HepG2 (cell line): ENCODE results near the gene KCNAB3. TPM values are rescaled to one million over a fixed set of nuclear protein-coding genes. Genes with fewer than 3 reads are reported as not detected.

Experiments
- BCL6 ChIP-seq: IDR thresholded peaks from 2 replicates; pipeline ENCODE4 v1.6.1; 2016; ENCODE audit warnings: missing genetic modification reagents, missing compliant biosample characterization
- DNMT1 ChIP-seq: sonication (generic); formaldehyde crosslinking; IDR thresholded peaks from 2 replicates; pipeline ENCODE4 v1.5.1; 2020; ENCODE audit warnings: mild to moderate bottlenecking, missing genetic modification reagents
- HNRNPL ChIP-seq: fragments of 200-400 bp; formaldehyde crosslinking; IDR thresholded peaks from 2 replicates; pipeline ENCODE4 v1.6.1; 2017; ENCODE audit warnings: mild to moderate bottlenecking, low read depth, low read length
- MED8 ChIP-seq: sonication (generic); formaldehyde crosslinking; IDR thresholded peaks from 2 replicates; pipeline ENCODE4 v1.8.1; 2023; ENCODE audit warnings: mild to moderate bottlenecking, missing genetic modification reagents; ENCODE audit not compliant: insufficient replicate concordance
- NBN ChIP-seq: fragments of 450-650 bp; conservative IDR thresholded peaks from 2 replicates; pipeline ENCODE4 v1.6.1; 2017
- NR2F2 ChIP-seq: IDR thresholded peaks from 2 replicates; pipeline ENCODE4 v1.6.1; 2012; ENCODE audit warnings: low read depth, inconsistent platforms, borderline replicate concordance
- NRL ChIP-seq: sonication (generic); formaldehyde crosslinking; IDR thresholded peaks from 2 replicates; pipeline ENCODE4 v1.5.0; 2020; ENCODE audit warnings: missing genetic modification reagents, mild to moderate bottlenecking, moderate library complexity, borderline replicate concordance
- REL ChIP-seq: sonication (generic); formaldehyde crosslinking; conservative IDR thresholded peaks from 2 replicates; pipeline ENCODE4 v1.8.0; 2022; ENCODE audit warnings: mild to moderate bottlenecking, missing genetic modification reagents, moderate library complexity
- REXO4 ChIP-seq: sonication (generic); formaldehyde crosslinking; IDR thresholded peaks from 2 replicates; pipeline ENCODE4 v1.8.0; 2022; ENCODE audit warnings: missing genetic modification reagents, mild to moderate bottlenecking, borderline replicate concordance
- RXRB ChIP-seq: IDR thresholded peaks from 2 replicates; pipeline ENCODE4 v1.6.1; 2016; ENCODE audit warnings: borderline replicate concordance, missing genetic modification reagents, missing compliant biosample characterization
- SALL1 ChIP-seq: sonication (generic); formaldehyde crosslinking; IDR thresholded peaks from 2 replicates; pipeline ENCODE4 v1.8.0; 2022; ENCODE audit warnings: mild to moderate bottlenecking, missing genetic modification reagents
- TBX3 ChIP-seq: fragments of 450-650 bp; IDR thresholded peaks from 2 replicates; pipeline ENCODE4 v1.6.1; 2017; ENCODE audit warnings: antibody characterized with exemption, mild to moderate bottlenecking, inconsistent platforms, borderline replicate concordance
- ZNF20 ChIP-seq: sonication (generic); formaldehyde crosslinking; IDR thresholded peaks from 2 replicates; pipeline ENCODE4 v1.4.0; 2020; ENCODE audit warnings: mild to moderate bottlenecking, moderate library complexity, missing genetic modification reagents
- ZNF441 ChIP-seq: sonication (generic); formaldehyde crosslinking; IDR thresholded peaks from 2 replicates; pipeline ENCODE4 v1.7.0; 2021; ENCODE audit warnings: missing genetic modification reagents, borderline replicate concordance
- ZNF589 ChIP-seq: sonication (generic); formaldehyde crosslinking; conservative IDR thresholded peaks from 2 replicates; pipeline ENCODE4 v1.8.0; 2022; ENCODE audit warnings: mild to moderate bottlenecking, moderate library complexity, missing genetic modification reagents
- ZNF768 ChIP-seq: sonication (generic); formaldehyde crosslinking; IDR thresholded peaks from 2 replicates; pipeline ENCODE4 v1.4.0; 2020; ENCODE audit warnings: missing genetic modification reagents
- ZNF780A ChIP-seq: sonication (generic); formaldehyde crosslinking; IDR thresholded peaks from 2 replicates; pipeline ENCODE4 v1.8.0; 2022; ENCODE audit warnings: mild to moderate bottlenecking, missing genetic modification reagents, moderate library complexity
- polyA plus RNA-seq, 8 experiments: library from polyadenylated mRNA; depleted of rRNA in 3 of 8; stranded (reverse) in 7 of 8; unstranded in 1 of 8; fragments of >200 nt; fragmentation: Illumina TruSeq in 4 of 8; extraction: Trizol in 4 of 8; gene quantifications; 2 replicates each; pipeline versions ENCODE4 v1.2.1 to v1.2.3, GENCODE V29; 2011 to 2016; ENCODE audit warnings: low read depth in 4 of 8, missing spikeins in 1 of 8, mixed read lengths in 1 of 8; ENCODE audit not compliant: insufficient read depth in 1 of 8
- total RNA-seq, 5 experiments: library from RNA; depleted of rRNA; stranded (reverse); fragments of >200 nt; fragmentation: Illumina TruSeq; extraction: Trizol; gene quantifications; 2 replicates each; pipeline ENCODE4 v1.2.3, GENCODE V29; 2016; ENCODE audit warnings: low read depth in 1 of 5
- TF ChIP-seq, protein P1 (sequence below): IDR thresholded peaks from 2 replicates; pipeline ENCODE4 v1.6.1; 2016; ENCODE audit warnings: control low read depth
- TF ChIP-seq, protein P2 (sequence below): sonication (generic); formaldehyde crosslinking; IDR thresholded peaks from 2 replicates; pipeline ENCODE4 v1.4.0; 2020; ENCODE audit warnings: mild to moderate bottlenecking, missing genetic modification reagents
- TF ChIP-seq, protein P3 (sequence below): sonication (generic); formaldehyde crosslinking; IDR thresholded peaks from 2 replicates; pipeline ENCODE4 v1.8.1; 2023; ENCODE audit warnings: mild to moderate bottlenecking, inconsistent platforms, moderate library complexity, missing genetic modification reagents, borderline replicate concordance
- TF ChIP-seq, protein P4 (sequence below): fragments of 450-650 bp; IDR thresholded peaks from 2 replicates; pipeline ENCODE4 v1.6.1; 2017
- TF ChIP-seq, protein P5 (sequence below): sonication (generic); formaldehyde crosslinking; IDR thresholded peaks from 2 replicates; pipeline ENCODE4 v1.4.0; 2020; ENCODE audit warnings: missing genetic modification reagents; ENCODE audit errors: not compliant biosample characterization

KCNAB3 gene
- total and polyA plus RNA-seq, 2 of the 13 experiments (the other 11 are each of a cell fraction or from before 2014, with no cell fraction given): 0.29 to 0.88 TPM

DNA sequence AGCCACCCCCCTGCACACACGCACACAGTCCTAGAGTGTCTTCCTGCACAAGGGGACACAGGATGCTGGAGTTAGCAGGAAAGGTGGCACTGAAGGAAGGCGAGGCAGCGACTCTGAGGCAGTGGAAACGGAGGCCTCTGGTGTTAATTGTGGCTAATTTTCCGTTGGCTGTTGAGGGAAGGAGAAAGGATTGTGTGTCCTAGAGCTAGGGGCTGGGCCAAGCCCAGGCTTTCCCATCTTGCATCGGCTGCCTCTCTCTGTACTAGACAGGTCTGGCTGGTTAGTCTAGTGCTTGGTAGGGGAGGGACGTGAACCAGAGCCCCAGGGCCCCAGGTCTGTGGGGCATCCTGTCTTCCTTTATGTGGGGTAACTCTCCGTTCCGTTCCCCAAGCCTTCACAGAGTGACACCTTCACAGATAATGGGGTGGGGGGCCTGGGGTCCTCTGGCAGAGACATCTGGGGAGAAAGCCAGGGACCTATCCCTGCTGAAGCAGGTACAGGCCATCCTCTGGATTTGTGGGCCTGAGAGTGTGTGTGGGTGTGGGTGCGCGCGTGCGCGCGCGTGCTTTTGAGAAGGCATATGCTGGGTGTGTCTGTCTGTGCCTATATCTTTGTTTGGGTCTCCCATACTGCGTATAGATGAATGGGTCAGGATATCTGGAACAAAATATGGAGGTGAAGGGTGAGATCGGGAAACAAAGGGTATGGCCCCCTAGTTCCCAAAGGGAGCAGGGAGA, 41.3 kb downstream of the KCNAB3 start, which contains the start of gene CHD3 (continued):
- TF ChIP-seq, protein P1, sequence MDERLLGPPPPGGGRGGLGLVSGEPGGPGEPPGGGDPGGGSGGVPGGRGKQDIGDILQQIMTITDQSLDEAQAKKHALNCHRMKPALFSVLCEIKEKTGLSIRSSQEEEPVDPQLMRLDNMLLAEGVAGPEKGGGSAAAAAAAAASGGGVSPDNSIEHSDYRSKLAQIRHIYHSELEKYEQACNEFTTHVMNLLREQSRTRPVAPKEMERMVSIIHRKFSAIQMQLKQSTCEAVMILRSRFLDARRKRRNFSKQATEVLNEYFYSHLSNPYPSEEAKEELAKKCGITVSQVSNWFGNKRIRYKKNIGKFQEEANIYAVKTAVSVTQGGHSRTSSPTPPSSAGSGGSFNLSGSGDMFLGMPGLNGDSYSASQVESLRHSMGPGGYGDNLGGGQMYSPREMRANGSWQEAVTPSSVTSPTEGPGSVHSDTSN (CRISPR knock-in tag): no peak
- TF ChIP-seq, protein P2, sequence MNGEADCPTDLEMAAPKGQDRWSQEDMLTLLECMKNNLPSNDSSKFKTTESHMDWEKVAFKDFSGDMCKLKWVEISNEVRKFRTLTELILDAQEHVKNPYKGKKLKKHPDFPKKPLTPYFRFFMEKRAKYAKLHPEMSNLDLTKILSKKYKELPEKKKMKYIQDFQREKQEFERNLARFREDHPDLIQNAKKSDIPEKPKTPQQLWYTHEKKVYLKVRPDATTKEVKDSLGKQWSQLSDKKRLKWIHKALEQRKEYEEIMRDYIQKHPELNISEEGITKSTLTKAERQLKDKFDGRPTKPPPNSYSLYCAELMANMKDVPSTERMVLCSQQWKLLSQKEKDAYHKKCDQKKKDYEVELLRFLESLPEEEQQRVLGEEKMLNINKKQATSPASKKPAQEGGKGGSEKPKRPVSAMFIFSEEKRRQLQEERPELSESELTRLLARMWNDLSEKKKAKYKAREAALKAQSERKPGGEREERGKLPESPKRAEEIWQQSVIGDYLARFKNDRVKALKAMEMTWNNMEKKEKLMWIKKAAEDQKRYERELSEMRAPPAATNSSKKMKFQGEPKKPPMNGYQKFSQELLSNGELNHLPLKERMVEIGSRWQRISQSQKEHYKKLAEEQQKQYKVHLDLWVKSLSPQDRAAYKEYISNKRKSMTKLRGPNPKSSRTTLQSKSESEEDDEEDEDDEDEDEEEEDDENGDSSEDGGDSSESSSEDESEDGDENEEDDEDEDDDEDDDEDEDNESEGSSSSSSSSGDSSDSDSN (CRISPR knock-in tag): peak; percentile 2
- TF ChIP-seq NR2F2 (no peak), BCL6 (no peak), NRL (CRISPR knock-in tag) (no peak), RXRB (CRISPR knock-in tag) (no peak), NBN (no peak), ZNF780A (CRISPR knock-in tag) (no peak), ZNF589 (CRISPR knock-in tag) (no peak), TBX3 (no peak), ZNF768 (CRISPR knock-in tag) (no peak), ZNF20 (CRISPR knock-in tag) (no peak), REXO4 (CRISPR knock-in tag) (no peak), MED8 (CRISPR knock-in tag) (no peak), SALL1 (peak; percentile 12; the same call in 1 of the 2 replicates), REL (no peak), ZNF441 (no peak), DNMT1 (no peak), HNRNPL (no peak)
- TF ChIP-seq, protein P3, sequence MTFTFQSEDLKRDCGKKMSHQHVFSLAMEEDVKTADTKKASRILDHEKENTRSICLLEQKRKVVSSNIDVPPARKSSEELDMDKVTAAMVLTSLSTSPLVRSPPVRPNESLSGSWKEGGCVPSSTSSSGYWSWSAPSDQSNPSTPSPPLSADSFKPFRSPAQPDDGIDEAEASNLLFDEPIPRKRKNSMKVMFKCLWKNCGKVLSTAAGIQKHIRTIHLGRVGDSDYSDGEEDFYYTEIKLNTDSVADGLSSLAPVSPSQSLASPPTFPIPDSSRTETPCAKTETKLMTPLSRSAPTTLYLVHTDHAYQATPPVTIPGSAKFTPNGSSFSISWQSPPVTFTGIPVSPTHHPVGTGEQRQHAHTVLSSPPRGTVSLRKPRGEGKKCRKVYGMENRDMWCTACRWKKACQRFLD (CRISPR knock-in tag): no peak
- TF ChIP-seq, protein P4, sequence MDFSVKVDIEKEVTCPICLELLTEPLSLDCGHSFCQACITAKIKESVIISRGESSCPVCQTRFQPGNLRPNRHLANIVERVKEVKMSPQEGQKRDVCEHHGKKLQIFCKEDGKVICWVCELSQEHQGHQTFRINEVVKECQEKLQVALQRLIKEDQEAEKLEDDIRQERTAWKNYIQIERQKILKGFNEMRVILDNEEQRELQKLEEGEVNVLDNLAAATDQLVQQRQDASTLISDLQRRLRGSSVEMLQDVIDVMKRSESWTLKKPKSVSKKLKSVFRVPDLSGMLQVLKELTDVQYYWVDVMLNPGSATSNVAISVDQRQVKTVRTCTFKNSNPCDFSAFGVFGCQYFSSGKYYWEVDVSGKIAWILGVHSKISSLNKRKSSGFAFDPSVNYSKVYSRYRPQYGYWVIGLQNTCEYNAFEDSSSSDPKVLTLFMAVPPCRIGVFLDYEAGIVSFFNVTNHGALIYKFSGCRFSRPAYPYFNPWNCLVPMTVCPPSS: no peak
- TF ChIP-seq, protein P5, sequence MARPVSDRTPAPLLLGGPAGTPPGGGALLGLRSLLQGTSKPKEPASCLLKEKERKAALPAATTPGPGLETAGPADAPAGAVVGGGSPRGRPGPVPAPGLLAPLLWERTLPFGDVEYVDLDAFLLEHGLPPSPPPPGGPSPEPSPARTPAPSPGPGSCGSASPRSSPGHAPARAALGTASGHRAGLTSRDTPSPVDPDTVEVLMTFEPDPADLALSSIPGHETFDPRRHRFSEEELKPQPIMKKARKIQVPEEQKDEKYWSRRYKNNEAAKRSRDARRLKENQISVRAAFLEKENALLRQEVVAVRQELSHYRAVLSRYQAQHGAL (CRISPR knock-in tag): no peak
